A673 (cell line): ENCODE results near the gene TNS4. TPM values are rescaled to one million over a fixed set of nuclear protein-coding genes. Genes with fewer than 3 reads are reported as not detected.

Experiments
- BruUV-seq: library from RNA; stranded (reverse); fragments of 400-500 nt; replicated peaks from 2 replicates; lab custom pipeline; 2021; lab: Mats Ljungman, UMichigan
- CTCF ChIA-PET: fragments of 300-600 bp; sonication (Branson Sonifier 250); formaldehyde crosslinking; loops from one replicate; lab custom pipeline; 2022; ENCODE audit warnings: antibody characterized with exemption; lab: Charles Lee
- POLR2A ChIA-PET: fragments of 300-600 bp; sonication (Branson Sonifier 250); formaldehyde crosslinking; loops from one replicate; lab custom pipeline; 2022; ENCODE audit warnings: antibody characterized with exemption; ENCODE audit not compliant: low non-redundant PET; lab: Charles Lee
- DNase-seq: peaks from one replicate; pipeline ENCODE4 v3.0.0-alpha.2; 2015; ENCODE audit warnings: low spot score
- H3K27ac ChIP-seq: fragments of 200-600 bp; sonication (generic); 2 replicates; pipeline ENCODE4 v1.5.1; 2016; ENCODE audit warnings: mixed run types, low read depth, mild to moderate bottlenecking, mixed read lengths, antibody characterized with exemption, low read length; ENCODE audit not compliant: poor library complexity, severe bottlenecking
- H3K27me3 ChIP-seq: fragments of 200-600 bp; sonication (generic); replicated peaks from 2 replicates; pipeline ENCODE4 v1.6.1; 2017; ENCODE audit warnings: mixed run types, low read depth, mild to moderate bottlenecking, mixed read lengths, antibody characterized with exemption, low read length; ENCODE audit not compliant: insufficient read depth, poor library complexity
- H3K36me3 ChIP-seq: fragments of 200-600 bp; sonication (generic); 2 replicates; pipeline ENCODE4 v1.6.1; 2016; ENCODE audit warnings: mixed run types, mild to moderate bottlenecking, mixed read lengths, antibody characterized with exemption, low read length; ENCODE audit not compliant: insufficient read depth, poor library complexity, severe bottlenecking
- H3K4me1 ChIP-seq: fragments of 200-600 bp; sonication (generic); 2 replicates; pipeline ENCODE4 v1.6.1; 2017; ENCODE audit warnings: mixed run types, mild to moderate bottlenecking, mixed read lengths, antibody characterized with exemption, low read length; ENCODE audit not compliant: insufficient read depth, poor library complexity, severe bottlenecking
- H3K4me3 ChIP-seq: fragments of 200-600 bp; sonication (generic); 2 replicates; pipeline ENCODE4 v1.5.1; 2016; ENCODE audit warnings: low read depth, mixed run types, mild to moderate bottlenecking, mixed read lengths, low read length; ENCODE audit not compliant: poor library complexity, severe bottlenecking
- H3K9me3 ChIP-seq: fragments of 200-600 bp; sonication (generic); 2 replicates; pipeline ENCODE4 v1.6.1; 2016; ENCODE audit warnings: mixed run types, low read depth, mild to moderate bottlenecking, mixed read lengths, antibody characterized with exemption, low read length; ENCODE audit not compliant: poor library complexity, severe bottlenecking
- EZH2 ChIP-seq: fragments of 200-600 bp; sonication (generic); IDR thresholded peaks from 2 replicates; pipeline ENCODE4 v1.6.1; 2017; ENCODE audit warnings: borderline replicate concordance, low read depth, mild to moderate bottlenecking, mixed read lengths, antibody characterized with exemption, low read length; ENCODE audit not compliant: poor library complexity, severe bottlenecking
- intact Hi-C: fragments of 100-400 bp; cut with micrococcal nuclease; formaldehyde crosslinking; loops from one replicate; pipeline ENCODE4 v1.10.0; 2022; ENCODE audit not compliant: unreplicated experiment
- total RNA-seq: library from RNA; stranded (reverse); gene quantifications from 2 replicates; pipeline ENCODE4 v1.2.3, GENCODE V29; 2021
- TF ChIP-seq, protein P1 (sequence below): fragments of 300-800, 200-600 bp; sonication (generic); conservative IDR thresholded peaks from 2 replicates; pipeline ENCODE4 v1.5.1; 2017; ENCODE audit warnings: low read depth, mild to moderate bottlenecking, antibody characterized with exemption, low read length, moderate library complexity, mixed read lengths

Gene TNS4
- total RNA-seq, 1 experiment from 2014 or later, result not detected

DNA sequence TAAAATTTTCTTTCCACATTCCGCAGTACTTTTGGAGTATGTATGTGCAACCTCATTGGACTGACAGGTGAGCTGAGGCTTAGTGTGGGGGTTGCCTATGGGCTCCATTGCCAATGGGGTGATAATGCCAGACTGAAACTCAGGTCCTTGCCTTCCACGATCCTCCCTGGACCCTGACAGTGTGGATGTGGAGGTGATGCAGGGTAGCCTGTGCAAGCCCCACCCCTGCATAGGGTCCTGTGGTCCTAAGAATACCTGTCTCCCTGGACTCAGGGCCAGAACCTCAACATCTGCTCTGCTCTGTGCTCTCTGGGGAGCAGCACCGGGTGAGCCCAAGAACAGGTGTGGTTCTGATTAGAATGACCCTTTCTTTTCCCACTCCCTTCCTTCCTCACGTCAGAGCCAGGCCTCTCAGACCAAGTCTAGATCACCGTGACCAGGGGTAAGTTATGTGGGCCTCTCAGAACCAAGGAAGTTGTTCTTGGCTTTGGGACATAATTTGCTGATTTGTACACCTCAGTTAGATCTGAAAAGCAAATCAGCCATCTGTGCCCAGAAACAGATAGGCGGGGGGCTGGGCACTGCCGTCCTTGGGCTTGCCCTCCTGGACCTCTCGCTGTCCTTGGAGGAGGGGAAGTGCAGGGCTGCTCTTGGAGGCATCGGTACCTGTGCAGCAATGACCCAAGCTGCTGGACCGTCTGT lies 8.4 kb upstream of the TNS4 start:
- intact Hi-C loops, result no loop called here
- ChIA-PET POLR2A (no interaction called here), CTCF (no interaction called here)
- no peaks in the 10 kb centered on the region for H3K9me3 ChIP-seq
- no peak for DNase-seq
- TF ChIP-seq, protein P1, sequence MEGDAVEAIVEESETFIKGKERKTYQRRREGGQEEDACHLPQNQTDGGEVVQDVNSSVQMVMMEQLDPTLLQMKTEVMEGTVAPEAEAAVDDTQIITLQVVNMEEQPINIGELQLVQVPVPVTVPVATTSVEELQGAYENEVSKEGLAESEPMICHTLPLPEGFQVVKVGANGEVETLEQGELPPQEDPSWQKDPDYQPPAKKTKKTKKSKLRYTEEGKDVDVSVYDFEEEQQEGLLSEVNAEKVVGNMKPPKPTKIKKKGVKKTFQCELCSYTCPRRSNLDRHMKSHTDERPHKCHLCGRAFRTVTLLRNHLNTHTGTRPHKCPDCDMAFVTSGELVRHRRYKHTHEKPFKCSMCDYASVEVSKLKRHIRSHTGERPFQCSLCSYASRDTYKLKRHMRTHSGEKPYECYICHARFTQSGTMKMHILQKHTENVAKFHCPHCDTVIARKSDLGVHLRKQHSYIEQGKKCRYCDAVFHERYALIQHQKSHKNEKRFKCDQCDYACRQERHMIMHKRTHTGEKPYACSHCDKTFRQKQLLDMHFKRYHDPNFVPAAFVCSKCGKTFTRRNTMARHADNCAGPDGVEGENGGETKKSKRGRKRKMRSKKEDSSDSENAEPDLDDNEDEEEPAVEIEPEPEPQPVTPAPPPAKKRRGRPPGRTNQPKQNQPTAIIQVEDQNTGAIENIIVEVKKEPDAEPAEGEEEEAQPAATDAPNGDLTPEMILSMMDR, result no peak
- no peaks in the 10 kb centered on the region for H3K27me3 ChIP-seq
- no peak overlapping the region for H3K27ac ChIP-seq
- no TSS peak for BruUV-seq
- H3K36me3 ChIP-seq, result no peaks in the 10 kb centered on the region
- H3K4me1 ChIP-seq, result no peaks in the 10 kb centered on the region
- H3K4me3 ChIP-seq, result no peak overlapping the region

DNA sequence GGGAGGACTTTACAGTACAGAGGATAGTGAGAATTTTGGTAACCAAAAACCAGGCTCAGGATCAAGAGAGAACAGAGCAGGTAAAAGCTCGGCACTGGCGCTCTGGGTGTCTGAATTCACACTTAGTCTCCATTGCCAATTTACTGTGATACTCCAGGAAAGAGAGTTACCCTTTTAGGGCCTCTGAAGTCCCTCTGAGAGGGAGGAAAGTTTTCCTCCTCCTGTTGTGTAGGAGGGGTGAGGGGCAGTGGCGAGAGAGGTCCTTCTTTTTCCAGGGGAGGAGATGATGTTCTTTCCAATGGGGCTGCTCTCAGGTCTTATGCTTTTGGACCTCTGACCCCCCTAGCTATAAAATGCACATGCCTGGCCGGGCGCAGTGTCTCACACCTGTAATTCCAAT lies 5.4 kb upstream of the TNS4 start:
- intact Hi-C loops, result no loop called here
- no peak for TF ChIP-seq EZH2
- TF ChIP-seq, protein P1, result no peak
- Histone ChIP-seq H3K27ac (no peak overlapping the region), H3K36me3 (no peaks in the 10 kb centered on the region), H3K9me3 (no peaks in the 10 kb centered on the region), H3K4me1 (no peaks in the 10 kb centered on the region), H3K27me3 (no peaks in the 10 kb centered on the region), H3K4me3 (no peak overlapping the region)
- no peak for DNase-seq
- ChIA-PET CTCF (no interaction called here), POLR2A (no interaction called here)
- no TSS peak for BruUV-seq

DNA sequence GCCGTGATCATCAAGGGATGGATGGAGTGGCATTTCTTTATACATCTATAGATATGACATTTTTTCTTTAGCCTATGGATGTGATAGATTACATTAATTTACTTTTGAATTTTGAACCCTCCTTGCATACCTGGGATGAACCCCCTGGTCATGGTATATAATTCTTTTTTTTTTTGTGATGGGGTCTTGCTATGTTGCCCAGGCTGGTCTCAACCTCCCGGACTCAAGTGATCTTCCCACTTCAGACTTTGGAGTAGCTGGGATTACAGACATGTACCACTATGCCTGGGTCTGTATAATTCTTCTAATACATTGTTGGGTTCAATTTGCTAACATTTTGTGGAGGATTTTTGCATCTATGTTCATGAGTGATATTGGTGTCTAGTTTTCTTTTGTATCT lies 1.7 kb upstream of the TNS4 start:
- BruUV-seq, result no TSS peak
- no peaks in the 10 kb centered on the region for H3K4me1 ChIP-seq
- no peaks in the 10 kb centered on the region for H3K9me3 ChIP-seq
- H3K27ac ChIP-seq, result no peak overlapping the region
- intact Hi-C loops, result no loop called here
- H3K27me3 ChIP-seq, result no peaks in the 10 kb centered on the region
- H3K4me3 ChIP-seq, result no peak overlapping the region
- no peak for TF ChIP-seq EZH2
- TF ChIP-seq, protein P1, result no peak
- ChIA-PET CTCF (no interaction called here), POLR2A (no interaction called here)
- no peak for DNase-seq
- H3K36me3 ChIP-seq, result no peaks in the 10 kb centered on the region
